Measurements from ENCODE around the gene COQ2. TPM values are rescaled to one million over a fixed set of nuclear protein-coding genes. Genes with fewer than 3 reads are reported as not detected.

COQ2 gene
- total RNA-seq, 6 experiments from 2014 or later = 15.4 to 23.2 (median 20.6) TPM

DNA sequence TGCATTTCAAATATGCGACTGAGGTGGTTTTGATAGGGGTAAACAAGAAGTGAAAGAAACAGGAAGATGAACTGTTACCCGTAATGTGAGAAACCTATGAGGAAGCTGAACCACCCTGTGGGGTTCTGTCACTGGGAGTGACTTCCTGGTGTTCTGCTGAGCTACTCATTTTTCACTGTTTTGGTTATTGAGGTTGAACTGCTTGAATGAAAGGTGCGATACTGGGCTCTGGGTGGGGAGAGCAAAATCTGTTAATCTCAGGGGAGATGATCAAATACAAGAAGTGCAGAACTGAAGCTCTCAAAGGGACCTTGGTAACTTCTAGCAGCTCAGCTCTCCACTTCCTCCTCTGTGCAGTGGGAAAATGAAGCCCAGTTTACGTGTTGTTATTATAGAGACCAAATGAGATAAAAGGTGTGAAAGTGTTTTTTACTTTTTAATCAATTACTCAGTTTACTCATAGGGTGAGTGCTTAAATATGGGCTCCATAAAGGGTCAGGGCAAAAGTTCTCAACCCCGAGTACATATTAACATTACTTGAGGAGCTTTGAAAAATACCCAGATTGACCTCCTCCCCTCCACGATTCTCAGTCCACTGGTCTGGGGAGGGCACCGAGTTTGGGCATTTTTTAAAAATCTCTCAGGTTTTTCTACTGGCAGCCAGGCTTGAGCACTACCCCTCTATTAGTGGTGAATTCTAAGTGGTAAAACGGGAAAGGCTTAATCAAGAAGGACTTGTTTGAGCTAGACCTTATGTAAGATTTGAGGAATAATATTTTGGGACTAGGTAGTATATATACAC is 66.7 kb downstream of the COQ2 start:
- Mint-ChIP-seq H3K27ac (no peak overlapping the region), H3K4me3 (no peak overlapping the region)
- no peak for DNase-seq

GRCh38 chr4:83216959-83217683 is 67.5 kb downstream of the COQ2 start:
- Mint-ChIP-seq H3K4me1 (ENCODE audit: low read depth) (peaks cover 21% of the 10 kb centered on the region), H3K27ac (no peak overlapping the region), H3K9me3 (no peaks in the 10 kb centered on the region), H3K27me3 (ENCODE audit: insufficient read depth) (peaks cover 6% of the 10 kb centered on the region), H3K36me3 (ENCODE audit: low read depth) (peaks cover 3% of the 10 kb centered on the region; the same call in 1 of the 2 replicates), H3K4me3 (no peak overlapping the region)
- TF ChIP-seq, protein P1, sequence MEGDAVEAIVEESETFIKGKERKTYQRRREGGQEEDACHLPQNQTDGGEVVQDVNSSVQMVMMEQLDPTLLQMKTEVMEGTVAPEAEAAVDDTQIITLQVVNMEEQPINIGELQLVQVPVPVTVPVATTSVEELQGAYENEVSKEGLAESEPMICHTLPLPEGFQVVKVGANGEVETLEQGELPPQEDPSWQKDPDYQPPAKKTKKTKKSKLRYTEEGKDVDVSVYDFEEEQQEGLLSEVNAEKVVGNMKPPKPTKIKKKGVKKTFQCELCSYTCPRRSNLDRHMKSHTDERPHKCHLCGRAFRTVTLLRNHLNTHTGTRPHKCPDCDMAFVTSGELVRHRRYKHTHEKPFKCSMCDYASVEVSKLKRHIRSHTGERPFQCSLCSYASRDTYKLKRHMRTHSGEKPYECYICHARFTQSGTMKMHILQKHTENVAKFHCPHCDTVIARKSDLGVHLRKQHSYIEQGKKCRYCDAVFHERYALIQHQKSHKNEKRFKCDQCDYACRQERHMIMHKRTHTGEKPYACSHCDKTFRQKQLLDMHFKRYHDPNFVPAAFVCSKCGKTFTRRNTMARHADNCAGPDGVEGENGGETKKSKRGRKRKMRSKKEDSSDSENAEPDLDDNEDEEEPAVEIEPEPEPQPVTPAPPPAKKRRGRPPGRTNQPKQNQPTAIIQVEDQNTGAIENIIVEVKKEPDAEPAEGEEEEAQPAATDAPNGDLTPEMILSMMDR (IDR thresholded peaks at IDR 0.05) = no peak
- DNase-seq = no peak

More for the DNA sequence above, 66.7 kb downstream of the COQ2 start:
- H3K9me3 Mint-ChIP-seq = no peaks in the 10 kb centered on the region
- TF ChIP-seq, protein P1 (IDR thresholded peaks at IDR 0.05) = no peak
- peaks cover 21% of the 10 kb centered on the region for H3K4me1 Mint-ChIP-seq (ENCODE audit: low read depth)
- H3K27me3 Mint-ChIP-seq (ENCODE audit: insufficient read depth) = peaks cover 6% of the 10 kb centered on the region
- H3K36me3 Mint-ChIP-seq (ENCODE audit: low read depth) = peaks cover 3% of the 10 kb centered on the region

GRCh38 chr4:83214079-83214478 is 70.5 kb downstream of the COQ2 start:
- H3K27me3 Mint-ChIP-seq (ENCODE audit: insufficient read depth) = peaks cover 6% of the 10 kb centered on the region
- H3K36me3 Mint-ChIP-seq (ENCODE audit: low read depth) = peaks cover 6% of the 10 kb centered on the region
- DNase-seq = no peak
- H3K27ac Mint-ChIP-seq = no peak overlapping the region
- no peak overlapping the region for H3K4me3 Mint-ChIP-seq
- peaks cover 7% of the 10 kb centered on the region for H3K4me1 Mint-ChIP-seq (ENCODE audit: low read depth)
- TF ChIP-seq, protein P1 (IDR thresholded peaks at IDR 0.05) = no peak
- H3K9me3 Mint-ChIP-seq = no peaks in the 10 kb centered on the region

Other genes starting within 250 kb of the COQ2 start
- 10 to 100 TPM; 56.4 to 73.6 (median 69.2) TPM for gene COPS4, start 249.6 kb downstream of the COQ2 start, total RNA-seq (2021; fragmentation: NEBNext Ultra II Directional; extraction: Animal tissue kit (Norgen Biotek cat#: 25700))
- gene PLAC8, start 170.1 kb downstream of the COQ2 start, total RNA-seq (2021; fragmentation: NEBNext Ultra II Directional; extraction: Animal tissue kit (Norgen Biotek cat#: 25700)) = 1 to 10 TPM; 1.8 to 7.4 (median 5.7) TPM
- 1 to 10 TPM in 2 of 6 experiments, under 1 TPM in 4; 0.33 to 1.0 (median 0.83) TPM for gene HPSE, start 50.0 kb upstream of the COQ2 start, total RNA-seq (2021; fragmentation: NEBNext Ultra II Directional; extraction: Animal tissue kit (Norgen Biotek cat#: 25700))
- gene HELQ, start 171.0 kb upstream of the COQ2 start, total RNA-seq (2021; fragmentation: NEBNext Ultra II Directional; extraction: Animal tissue kit (Norgen Biotek cat#: 25700)) = 10 to 100 TPM in 4 of 6 experiments, 1 to 10 TPM in 2; 9.5 to 13.0 (median 11.8) TPM
- gene MRPS18C, start 171.3 kb upstream of the COQ2 start, total RNA-seq (2021; fragmentation: NEBNext Ultra II Directional; extraction: Animal tissue kit (Norgen Biotek cat#: 25700)) = 10 to 100 TPM; 45.2 to 72.1 (median 56.0) TPM
- 1 to 10 TPM; 6.3 to 9.9 (median 8.4) TPM for gene ABRAXAS1, start 200.3 kb upstream of the COQ2 start, total RNA-seq (2021; fragmentation: NEBNext Ultra II Directional; extraction: Animal tissue kit (Norgen Biotek cat#: 25700))